ENCODE measurements around the gene THSD4. TPM values are rescaled to one million over a fixed set of nuclear protein-coding genes. Genes with fewer than 3 reads are reported as not detected.

Gene THSD4
- total RNA-seq, 2 donors from 2014 or later, result 71.2 to 150 TPM

DNA sequence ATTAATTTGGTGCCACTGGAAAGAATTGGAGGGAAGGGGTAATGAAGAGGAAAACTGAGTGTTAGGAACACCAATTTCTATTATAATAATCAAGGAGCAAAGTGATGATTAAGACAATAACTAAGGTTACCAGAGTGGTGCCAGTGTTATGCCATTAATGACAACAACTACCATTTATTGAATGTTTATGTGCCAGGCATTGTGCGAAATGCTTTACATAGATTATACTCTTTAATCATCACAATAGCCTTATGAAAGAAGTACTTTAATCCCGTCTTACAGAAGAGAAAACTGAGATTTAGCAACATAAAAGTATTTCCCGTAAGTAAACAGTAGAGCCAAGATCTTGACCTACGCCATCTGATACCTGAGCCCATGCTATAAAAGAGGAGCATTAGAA, 507.8 kb downstream of the THSD4 start:
- Histone ChIP-seq H3K4me1 (ENCODE audit: control insufficient read depth in 1 of 2, low read depth in 2 of 2) (no peaks in the 10 kb centered on the region), H3K27me3 (replicated peaks; ENCODE audit: insufficient read depth) (no peaks in the 10 kb centered on the region), H3K36me3 (no peaks in the 10 kb centered on the region), H3K27ac (no peak overlapping the region), H3K4me3 (no peak overlapping the region), H3K9me3 (no peaks in the 10 kb centered on the region)
- no peak for DNase-seq (ENCODE audit: low spot score)
- no peak for ATAC-seq (ENCODE audit: insufficient number of reproducible peaks, low FRiP score, low read depth)
- TF ChIP-seq, protein P1, sequence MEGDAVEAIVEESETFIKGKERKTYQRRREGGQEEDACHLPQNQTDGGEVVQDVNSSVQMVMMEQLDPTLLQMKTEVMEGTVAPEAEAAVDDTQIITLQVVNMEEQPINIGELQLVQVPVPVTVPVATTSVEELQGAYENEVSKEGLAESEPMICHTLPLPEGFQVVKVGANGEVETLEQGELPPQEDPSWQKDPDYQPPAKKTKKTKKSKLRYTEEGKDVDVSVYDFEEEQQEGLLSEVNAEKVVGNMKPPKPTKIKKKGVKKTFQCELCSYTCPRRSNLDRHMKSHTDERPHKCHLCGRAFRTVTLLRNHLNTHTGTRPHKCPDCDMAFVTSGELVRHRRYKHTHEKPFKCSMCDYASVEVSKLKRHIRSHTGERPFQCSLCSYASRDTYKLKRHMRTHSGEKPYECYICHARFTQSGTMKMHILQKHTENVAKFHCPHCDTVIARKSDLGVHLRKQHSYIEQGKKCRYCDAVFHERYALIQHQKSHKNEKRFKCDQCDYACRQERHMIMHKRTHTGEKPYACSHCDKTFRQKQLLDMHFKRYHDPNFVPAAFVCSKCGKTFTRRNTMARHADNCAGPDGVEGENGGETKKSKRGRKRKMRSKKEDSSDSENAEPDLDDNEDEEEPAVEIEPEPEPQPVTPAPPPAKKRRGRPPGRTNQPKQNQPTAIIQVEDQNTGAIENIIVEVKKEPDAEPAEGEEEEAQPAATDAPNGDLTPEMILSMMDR (IDR thresholded peaks at IDR 0.05), result no peak

DNA sequence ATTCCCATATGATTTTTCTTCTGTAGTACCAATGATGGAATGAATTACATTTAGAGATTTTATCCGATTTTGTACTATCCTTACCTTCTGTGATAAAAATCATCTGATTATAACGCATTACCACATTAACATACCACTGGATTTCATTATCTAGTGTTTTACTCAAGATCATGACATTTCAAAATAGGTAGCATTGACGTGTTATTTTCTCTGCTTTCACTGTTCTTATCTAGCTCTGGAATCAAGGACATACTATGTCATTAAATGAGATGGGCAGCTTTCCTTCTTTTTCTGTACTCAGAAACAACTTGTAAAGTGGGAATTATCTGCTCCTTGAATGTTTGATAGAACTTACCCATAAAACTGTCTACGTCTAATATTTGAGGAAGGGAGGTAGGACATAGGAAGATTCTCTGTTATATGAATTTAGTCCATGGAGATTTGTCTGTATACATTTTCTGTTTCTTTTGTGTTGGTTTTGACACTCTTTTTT, 511.4 kb downstream of the THSD4 start:
- no peak for ATAC-seq (ENCODE audit: insufficient number of reproducible peaks, low FRiP score, low read depth)
- no peaks in the 10 kb centered on the region for H3K9me3 ChIP-seq
- no peak overlapping the region for H3K27ac ChIP-seq
- H3K27me3 ChIP-seq (replicated peaks; ENCODE audit: insufficient read depth), result no peaks in the 10 kb centered on the region
- H3K4me3 ChIP-seq, result no peak overlapping the region
- H3K36me3 ChIP-seq, result no peaks in the 10 kb centered on the region
- peaks cover 0 to 10% of the 10 kb centered on the region in 2 donors for H3K4me1 ChIP-seq (ENCODE audit: control insufficient read depth in 1 of 2, low read depth in 2 of 2)
- TF ChIP-seq, protein P1 (IDR thresholded peaks at IDR 0.05), result no peak
- DNase-seq (ENCODE audit: low spot score), result no peak

DNA sequence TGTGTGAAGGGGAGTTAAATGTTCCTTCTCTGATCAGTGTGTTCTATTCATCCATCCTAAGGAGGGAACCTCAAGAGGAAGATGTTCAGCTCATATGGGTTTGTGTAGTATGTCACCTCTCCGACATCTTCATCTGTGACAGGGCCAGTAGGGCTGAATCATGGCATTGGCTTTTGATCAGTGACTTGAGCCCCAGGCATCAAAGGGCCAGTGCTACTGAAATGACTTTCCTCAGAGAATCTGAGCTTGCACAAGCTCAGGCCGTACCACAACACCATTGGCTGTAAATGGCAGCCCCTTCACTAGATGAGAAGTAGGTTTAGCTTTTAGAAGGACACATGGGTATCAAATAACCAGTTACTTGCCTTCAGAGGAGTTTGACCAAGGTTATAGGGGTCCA, 511.9 kb downstream of the THSD4 start:
- H3K4me3 ChIP-seq, result no peak overlapping the region
- H3K27ac ChIP-seq, result no peak overlapping the region
- H3K9me3 ChIP-seq, result no peaks in the 10 kb centered on the region
- ATAC-seq (ENCODE audit: insufficient number of reproducible peaks, low FRiP score, low read depth) (no peak), DNase-seq (ENCODE audit: low spot score) (no peak)
- TF ChIP-seq, protein P1 (IDR thresholded peaks at IDR 0.05), result no peak
- no peaks in the 10 kb centered on the region for H3K27me3 ChIP-seq (replicated peaks; ENCODE audit: insufficient read depth)
- H3K36me3 ChIP-seq, result no peaks in the 10 kb centered on the region
- peaks cover 0 to 10% of the 10 kb centered on the region in 2 donors for H3K4me1 ChIP-seq (ENCODE audit: control insufficient read depth in 1 of 2, low read depth in 2 of 2)

DNA sequence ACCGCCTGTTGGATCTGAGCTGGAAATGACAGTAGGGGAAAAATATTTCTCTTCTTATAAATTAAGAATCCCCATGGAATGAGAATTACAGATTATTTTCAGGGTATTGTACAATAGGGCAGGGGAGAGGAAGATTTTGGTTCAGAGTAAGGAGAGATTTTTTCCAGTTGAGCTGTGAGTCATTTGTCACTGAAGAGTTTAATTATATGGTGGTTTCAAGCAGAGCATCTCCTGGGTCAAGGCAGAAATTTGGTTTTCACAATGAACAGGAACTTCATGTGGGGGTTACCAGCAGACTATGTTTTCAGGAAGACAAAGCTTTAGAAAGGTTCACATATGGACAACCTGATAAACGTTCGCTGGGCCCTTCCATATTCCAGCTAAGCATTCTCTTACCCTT, 512.3 kb downstream of the THSD4 start:
- ATAC-seq (ENCODE audit: insufficient number of reproducible peaks, low FRiP score, low read depth), result no peak
- TF ChIP-seq, protein P1 (IDR thresholded peaks at IDR 0.05), result no peak
- Histone ChIP-seq H3K4me1 (ENCODE audit: control insufficient read depth in 1 of 2, low read depth in 2 of 2) (peaks cover 0 to 14% of the 10 kb centered on the region in 2 donors), H3K27me3 (replicated peaks; ENCODE audit: insufficient read depth) (no peaks in the 10 kb centered on the region), H3K9me3 (no peaks in the 10 kb centered on the region), H3K27ac (no peak overlapping the region), H3K36me3 (no peaks in the 10 kb centered on the region), H3K4me3 (no peak overlapping the region)
- no peak for DNase-seq (ENCODE audit: low spot score)

DNA sequence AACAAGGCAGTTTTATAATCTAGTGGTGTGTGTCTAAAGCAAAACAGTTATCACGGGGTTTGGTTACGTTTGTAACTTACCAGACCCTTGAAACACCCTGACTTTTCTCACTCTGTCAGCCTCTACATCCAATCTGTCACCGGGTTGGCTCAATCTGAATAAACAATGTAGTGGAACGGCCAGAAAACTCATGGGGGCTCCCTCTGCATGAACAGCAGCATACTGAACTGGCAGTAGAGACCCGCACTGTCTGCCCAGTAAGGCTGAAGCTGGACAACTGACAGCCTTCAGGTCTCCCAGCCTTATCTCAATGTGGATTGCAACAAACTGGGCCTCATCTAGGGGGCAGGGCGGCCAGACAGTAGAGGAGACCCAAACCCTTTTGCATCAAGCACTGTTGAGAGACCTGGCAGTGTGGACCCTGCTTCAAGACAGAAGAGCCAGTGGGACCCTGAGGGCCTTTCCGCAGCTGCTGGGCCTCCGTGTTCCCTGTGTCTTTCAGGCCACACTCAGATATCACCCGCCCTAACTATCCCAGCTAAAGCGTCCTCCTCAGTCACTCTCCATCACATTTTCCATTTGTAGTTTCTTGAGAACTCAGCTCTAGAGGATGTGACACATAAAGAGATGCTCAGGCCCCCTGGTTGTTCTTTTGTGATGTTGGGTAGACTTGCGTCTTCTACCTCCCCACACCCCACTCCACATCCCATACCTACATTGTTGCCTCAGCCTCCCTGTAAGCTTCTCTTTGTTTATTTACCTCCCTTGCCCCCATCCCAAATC, 513.9 kb downstream of the THSD4 start:
- no peaks in the 10 kb centered on the region for H3K36me3 ChIP-seq
- H3K4me3 ChIP-seq, result no peak overlapping the region
- H3K9me3 ChIP-seq, result no peaks in the 10 kb centered on the region
- H3K4me1 ChIP-seq (ENCODE audit: control insufficient read depth in 1 of 2, low read depth in 2 of 2), result peaks cover 0 to 17% of the 10 kb centered on the region in 2 donors
- TF ChIP-seq, protein P1 (IDR thresholded peaks at IDR 0.05), result no peak
- DNase-seq (ENCODE audit: low spot score) (no peak), ATAC-seq (ENCODE audit: insufficient number of reproducible peaks, low FRiP score, low read depth) (no peak)
- H3K27me3 ChIP-seq (replicated peaks; ENCODE audit: insufficient read depth), result no peaks in the 10 kb centered on the region
- H3K27ac ChIP-seq, result no peak overlapping the region

Measured in thoracic aorta (tissue), 2 donors.